PC-9 (cell line): ENCODE data around the gene INTS1.

Source experiments
- EZH2 ChIP-seq: fragments of 200-600 bp; sonication (generic); IDR thresholded peaks from 2 replicates; pipeline ENCODE4 v1.8.0; 2017; ENCODE audit warnings: antibody characterized with exemption, low read depth
- TF ChIP-seq, protein P1 (sequence below): fragments of 200-600 bp; sonication (generic); conservative IDR thresholded peaks from 2 replicates; pipeline ENCODE4 v1.6.1; 2017; ENCODE audit warnings: mixed run types, antibody characterized with exemption, mild to moderate bottlenecking, moderate library complexity

DNA sequence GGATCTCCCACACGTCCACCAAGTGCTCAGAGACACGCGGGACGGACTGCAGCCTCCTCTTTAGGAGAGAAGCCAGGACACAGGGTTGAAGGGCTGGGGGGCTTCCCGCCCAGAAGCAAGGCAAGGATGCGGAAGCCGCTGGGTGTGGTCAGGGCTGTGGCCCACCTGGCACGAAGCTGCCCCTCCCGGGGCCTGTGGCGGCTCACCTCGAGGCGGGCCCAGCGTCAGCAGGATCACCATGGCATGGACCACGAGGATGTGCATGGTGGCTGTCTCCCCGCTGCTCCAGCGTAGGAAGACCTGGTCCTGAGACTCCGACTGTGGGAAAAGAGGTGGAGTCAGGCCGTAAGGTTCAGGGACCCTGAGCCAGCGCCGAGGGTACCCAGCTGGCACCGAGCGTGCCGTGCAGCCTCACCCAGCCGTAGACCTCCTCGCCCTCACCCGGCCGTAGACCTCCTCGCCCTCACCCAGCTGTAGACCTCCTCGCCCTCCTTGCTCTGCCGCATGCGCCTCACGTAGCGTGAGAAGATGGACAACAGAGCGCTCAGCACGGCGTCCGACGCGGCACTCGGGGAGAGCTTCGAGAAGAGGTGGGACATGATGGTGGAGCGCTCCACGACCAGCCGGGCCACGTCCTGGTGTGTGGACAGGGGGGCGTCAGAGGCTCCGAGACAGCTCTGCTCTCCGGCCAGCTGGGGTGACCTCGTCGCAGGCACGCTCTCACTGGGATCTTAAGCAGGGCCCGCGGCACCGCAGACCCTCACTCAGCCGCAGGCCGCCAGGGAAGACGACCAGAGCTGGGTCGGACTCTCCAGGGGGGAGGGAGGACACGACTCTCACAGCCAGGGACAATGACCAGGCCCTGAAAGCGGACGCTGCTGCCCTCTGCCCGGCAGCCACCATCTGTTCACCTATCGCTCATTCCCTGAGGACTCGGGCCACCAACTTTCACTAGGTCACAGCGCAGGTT lies 20.4 kb downstream of the INTS1 start:
- TF ChIP-seq, protein P1, sequence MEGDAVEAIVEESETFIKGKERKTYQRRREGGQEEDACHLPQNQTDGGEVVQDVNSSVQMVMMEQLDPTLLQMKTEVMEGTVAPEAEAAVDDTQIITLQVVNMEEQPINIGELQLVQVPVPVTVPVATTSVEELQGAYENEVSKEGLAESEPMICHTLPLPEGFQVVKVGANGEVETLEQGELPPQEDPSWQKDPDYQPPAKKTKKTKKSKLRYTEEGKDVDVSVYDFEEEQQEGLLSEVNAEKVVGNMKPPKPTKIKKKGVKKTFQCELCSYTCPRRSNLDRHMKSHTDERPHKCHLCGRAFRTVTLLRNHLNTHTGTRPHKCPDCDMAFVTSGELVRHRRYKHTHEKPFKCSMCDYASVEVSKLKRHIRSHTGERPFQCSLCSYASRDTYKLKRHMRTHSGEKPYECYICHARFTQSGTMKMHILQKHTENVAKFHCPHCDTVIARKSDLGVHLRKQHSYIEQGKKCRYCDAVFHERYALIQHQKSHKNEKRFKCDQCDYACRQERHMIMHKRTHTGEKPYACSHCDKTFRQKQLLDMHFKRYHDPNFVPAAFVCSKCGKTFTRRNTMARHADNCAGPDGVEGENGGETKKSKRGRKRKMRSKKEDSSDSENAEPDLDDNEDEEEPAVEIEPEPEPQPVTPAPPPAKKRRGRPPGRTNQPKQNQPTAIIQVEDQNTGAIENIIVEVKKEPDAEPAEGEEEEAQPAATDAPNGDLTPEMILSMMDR, result no peak
- no peak for TF ChIP-seq EZH2
